Inflammatory macrophage treated with lipopolysaccharide for 1 hour (primary cell): ENCODE measurements around the gene THPO.

Experiments used
- DNase-seq, 2 donors: peaks; one replicate each; pipeline ENCODE4 v3.0.0-alpha.2; 2020 to 2022

The THPO gene

DNA sequence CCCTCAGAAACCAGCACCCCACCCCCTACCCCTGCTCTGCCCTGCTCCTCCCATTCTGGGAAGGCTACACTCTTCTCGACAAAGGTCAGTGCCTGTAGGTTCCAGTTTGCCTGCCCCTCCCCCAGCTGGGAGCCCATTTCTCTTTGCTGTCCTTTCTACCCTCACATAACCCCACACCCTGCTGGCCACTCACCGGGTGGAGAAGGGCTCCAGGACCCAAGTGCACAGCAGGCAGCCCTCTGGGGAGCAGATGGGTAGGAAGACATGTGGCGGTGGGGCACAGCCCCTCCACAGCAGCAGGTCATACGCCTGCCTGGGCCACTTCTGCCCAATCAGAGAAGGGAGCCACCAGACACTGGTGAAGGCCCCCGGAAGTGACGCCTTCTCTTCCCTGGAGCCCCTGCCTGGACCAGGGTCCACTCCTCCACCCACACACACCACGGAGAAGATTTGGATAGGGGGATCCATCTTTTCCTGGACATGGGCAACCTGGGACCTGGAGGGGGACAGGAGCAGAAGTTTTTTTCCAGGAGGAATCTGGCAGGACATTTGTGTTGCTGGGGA is at the start of gene THPO:
TSS of gene THPO (minus strand) at position 326 of the 564 bp plus-strand sequence. CDS start 1,948 bp downstream, outside the sequence.
- no peak for DNase-seq

DNA sequence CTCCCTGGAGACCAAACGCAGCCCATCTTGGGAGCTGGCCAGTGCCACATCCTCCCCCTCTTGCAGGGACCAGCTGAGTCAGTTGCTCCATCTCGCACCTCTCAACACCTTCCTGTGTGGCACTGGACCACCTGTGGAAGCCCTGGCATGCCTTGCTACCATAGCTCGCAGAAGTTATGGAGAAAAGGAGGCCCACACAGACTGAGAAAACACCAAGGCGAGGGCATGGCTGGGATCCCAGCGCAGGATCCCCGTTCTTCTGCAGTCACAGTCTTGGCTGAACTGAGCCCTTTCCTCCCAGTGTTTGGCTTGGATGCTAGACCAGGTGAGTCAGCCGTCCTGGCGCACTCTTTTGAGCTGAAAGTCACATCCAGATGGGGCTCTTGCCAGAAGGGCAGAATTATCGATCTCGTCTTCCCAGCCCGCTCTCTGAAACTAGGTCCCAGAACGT is 48.7 kb upstream of the THPO start:
- DNase-seq = no peak

DNA sequence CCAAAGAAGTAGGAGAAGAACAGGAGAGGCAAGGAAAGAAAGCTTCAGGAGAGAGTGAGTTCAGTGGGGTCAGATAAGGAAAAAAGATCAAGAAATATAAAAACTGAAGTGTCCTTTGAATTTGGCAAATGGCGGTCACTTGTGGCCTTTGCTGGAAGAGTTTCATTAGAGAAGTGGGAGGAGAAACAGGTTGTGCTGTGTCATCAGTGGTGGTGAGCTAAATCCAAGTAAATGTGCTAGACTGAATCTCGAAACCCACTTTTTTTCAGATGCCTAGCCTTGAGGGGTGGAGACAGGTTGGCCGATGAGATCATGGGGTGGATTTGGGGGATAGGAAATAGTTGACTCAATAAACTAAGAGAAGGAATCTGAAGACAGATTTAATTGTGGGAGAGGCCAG is 45.6 kb upstream of the THPO start:
- peak; percentile 20 to 23 for DNase-seq

DNA sequence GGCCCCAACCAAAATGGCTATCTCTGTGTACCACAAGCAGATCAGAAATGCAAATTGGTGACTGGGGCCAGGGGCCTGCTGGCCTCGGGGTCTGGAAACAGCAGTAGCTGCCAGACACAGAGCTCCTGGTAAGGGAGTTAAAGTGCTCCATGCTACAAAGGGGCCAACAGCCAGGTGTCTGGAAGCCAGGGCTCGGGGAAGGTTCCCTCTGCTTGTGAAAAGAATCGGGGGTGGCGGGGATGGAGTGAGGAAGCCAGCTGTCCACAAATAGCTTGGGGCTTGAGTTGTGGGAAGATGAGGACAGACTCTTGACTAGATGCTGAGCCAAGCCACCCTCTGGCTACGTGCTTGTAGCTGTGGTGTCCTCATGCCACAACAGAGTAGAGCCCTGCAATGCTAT is 41.2 kb upstream of the THPO start:
- DNase-seq = no peak

DNA sequence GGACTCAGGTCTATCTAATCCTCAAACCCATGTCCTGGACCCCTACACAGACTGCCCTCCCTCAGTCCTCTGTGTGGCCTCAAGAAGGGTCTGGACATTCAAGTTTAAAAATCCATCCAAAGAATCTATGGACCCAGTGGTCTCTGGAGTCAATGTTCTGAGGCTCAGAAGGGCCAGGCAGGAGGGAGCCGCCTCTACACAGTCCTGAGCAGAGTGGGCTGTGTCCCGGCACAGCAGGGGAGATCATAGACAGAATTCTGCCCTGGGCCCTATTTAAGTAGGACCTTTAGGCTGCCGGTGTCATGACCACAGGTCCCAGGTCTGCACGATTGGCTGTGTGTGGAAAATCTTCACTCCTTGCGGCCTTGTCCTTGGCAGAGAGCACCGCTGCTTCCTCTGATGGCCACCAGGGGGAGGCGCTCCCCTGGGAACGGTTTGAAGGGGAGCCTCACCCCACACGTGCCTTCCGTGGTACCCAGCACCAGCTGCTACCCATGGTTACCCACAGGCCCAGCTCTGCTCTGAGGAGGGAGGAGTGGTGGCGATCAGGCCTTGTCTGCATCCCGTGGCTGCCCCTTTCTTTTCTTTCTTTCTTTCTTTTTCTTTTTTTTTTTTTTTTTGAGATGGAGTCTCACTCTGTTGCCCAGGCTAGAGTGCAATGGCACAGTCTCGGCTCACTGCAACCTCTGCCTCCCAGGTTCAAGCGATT is 39.8 kb upstream of the THPO start:
- DNase-seq = peak; percentile 42 to 85

DNA sequence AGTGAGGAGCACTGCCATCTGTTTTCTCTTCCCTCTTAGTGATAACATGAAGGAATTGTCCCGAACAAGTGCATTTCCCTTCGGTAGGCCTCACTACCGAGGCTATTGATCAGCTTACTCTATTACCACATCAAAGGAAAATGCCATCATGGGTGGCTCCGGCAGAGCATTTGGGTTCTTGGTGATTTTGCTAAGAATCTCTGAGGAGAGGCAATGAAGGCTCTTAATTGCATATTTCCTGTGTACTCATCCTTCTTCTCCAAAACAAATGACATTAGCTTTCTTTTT is 37.1 kb upstream of the THPO start:
- DNase-seq = no peak

DNA sequence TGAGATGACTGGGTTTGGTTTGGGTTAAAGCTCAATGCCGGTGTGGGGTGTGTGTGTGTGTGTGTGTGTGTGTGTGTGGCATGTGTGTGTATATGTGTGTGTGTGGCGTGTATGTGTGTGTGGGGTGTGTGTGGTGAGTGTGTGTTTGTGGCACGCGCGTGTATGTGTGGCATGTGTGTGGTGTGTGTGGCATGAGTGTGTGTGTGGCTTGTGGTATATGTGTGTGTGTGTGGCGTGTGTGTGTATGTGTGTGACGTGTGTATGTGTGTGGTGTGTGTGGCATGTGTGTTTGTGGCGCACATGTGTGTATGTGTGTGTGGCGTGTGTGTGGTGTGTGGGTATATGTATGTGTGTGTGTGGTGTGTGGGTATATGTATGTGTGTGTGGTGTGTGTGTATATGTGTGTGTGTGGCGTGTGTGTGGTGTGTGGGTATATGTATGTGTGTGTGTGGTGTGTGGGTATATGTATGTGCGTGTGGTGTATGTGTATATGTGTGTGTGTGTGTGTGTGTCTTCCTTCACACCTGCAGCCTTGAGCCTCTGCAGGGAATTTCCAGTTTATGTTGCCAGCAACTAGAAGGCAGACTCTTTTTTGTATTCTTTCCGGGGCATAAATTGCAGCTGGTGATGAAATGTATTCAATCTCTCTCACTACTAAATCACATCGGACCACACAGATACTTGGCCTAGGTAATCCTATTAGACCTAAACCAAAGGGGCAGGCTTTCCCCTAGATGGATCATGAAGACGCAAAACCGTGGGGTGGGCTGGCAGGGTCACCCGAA is 36.6 kb upstream of the THPO start:
- no peak for DNase-seq

DNA sequence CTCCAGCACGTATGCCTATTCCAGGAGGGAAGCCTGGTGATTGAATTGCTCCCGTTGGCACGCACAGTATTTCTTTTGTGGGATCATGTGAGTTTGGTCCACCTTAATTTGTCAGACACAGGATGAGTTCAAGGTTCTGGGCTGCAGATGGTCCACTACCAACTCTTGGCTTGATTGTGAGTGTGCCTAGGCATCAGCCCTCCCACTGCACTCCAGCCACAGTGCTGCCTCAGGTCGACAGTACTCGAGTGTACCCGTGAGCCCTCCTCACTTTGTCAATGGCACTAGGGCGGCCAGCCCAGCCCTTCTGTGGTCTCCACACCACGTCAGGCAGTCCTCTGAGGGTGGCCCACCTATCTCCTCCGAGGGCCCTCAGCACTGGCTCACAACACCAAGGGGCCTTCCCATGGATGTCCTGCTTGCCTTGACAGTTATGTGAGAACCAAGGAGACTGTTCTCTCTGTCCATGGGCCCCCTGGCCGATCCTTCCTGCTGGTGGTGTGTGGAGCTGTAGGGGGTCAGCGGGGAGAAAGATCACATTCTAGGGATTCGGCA is 32.0 kb upstream of the THPO start:
- no peak for DNase-seq

DNA sequence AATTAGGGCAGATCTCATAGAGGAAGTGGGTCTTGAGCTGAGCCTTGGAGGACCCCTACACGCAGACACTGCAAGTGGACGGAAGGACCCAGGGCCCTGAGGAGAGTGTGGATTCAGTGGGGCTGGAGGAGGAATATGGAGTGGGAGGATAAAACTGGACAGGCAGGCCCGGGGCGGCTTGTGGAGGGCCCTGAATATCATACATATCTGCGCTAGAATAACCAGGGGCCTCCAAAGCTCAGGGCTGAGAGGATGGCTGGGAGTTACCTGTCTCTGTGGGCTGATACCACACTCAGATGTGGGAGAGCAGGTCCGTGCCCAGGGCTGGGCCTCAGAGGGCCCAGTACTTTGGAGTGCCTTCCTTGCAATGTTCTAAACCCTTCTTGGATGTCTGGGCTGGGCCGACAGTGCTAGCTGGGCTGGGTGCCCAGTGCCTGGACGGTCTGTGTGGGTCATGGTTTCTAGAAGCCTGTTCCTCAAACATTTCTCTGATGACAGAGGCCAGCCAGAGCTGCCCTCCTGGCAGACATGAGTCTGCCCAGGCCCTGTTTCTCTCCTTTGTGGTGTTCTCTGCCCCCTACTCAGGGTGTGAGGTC is 31.4 kb upstream of the THPO start:
- DNase-seq = no peak

DNA sequence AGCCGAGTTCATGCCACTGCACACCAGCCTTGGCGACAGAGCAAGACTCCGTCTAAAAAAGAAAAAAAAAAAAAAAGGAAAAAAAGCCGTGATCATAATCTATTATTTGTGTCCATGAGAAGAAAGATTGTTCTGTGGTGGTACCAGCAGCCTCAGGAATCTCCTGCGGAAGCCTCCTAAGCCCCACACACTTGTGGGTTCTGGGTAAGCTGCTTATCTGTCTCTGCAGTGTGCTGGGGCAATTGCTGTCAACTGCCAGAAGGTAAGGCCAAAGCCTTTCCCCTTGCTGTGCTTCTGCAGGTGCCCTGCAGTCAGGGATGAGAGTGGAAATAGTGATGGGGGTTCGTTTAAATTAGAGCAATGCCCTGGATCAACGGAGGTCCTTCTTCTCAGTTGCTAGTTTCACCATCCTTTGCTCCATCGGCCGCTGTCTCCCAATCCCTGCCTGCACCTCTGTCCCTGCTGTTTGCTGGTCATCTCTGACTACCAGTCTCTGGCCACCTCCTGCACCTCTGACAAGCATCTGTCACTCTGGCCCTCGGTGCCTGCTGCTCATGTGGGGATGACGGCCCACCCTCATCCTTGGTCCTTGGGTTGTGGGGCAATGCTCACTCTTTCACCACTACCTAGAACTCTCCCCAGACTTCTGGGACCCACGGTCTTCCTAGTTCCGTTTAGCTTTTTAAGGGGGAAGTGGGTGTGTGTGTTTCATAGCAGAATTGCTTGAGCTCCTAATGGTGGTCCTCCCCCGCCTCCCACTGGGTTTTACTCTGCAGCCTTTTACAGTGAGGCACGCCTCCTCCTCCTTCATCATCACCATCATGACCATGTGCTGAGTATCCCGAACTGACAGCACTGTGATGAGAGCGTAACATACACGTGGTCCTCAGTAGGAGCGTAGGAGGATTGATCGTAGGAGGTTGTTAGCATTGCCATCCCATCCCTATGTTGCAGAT is 27.3 kb upstream of the THPO start:
- peak; percentile 12 to 63 for DNase-seq

DNA sequence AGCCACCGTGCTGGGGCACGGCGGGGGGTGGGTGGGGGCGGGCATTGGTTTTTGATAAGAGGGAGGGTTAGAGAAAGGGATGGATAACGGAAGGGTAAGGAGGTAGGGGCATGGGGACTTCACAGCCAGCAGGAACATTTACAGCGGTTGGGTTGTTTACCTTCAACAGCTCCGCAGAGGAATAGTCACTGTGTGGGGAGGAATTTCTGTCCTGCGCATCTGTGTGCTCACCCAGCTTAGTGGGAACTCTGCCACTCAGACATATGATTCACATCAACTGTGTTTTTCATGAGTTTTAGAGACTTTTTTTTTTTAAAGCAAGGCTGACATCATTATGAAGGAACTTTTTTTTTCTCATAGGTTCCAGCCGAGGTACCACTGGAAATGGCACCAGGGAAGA is 21.4 kb upstream of the THPO start:
- no peak for DNase-seq

DNA sequence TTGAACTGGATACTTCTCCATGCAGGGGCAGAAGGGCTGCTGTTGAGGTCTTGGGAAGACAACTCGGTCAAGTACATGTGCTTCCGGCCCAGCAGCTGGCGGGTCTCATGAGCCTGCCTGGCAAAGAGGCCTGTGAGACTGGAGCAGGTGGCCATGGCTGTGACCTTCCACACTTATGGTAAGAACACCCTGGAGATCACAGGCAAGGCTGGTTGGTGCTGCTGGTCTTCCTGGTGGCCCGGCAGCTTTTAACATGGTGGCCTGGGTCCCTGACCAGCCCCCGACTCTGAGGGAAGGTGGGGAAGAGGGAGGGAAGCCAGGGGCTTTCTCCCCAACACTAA is 17.3 kb upstream of the THPO start:
- DNase-seq = no peak

DNA sequence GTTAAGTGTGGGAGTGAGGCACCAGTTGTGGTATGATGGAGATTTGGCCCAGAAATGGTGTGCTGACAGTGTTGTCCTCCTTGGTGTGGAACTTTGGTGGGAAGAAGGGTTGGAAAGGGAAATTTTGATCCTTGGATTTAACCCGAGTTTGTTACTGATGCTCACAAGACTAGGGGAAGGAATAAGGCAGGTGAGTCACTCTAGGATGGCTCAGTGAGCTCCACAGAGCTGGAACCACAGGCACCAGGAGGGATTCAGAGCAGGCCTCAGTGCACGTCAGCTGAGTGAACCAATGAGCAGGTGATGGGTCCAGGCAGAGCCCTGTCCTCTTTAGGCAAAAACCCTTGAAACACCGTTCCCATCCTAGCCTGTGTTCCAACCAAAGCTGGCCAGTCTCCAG is 13.3 kb upstream of the THPO start:
- DNase-seq = no peak

DNA sequence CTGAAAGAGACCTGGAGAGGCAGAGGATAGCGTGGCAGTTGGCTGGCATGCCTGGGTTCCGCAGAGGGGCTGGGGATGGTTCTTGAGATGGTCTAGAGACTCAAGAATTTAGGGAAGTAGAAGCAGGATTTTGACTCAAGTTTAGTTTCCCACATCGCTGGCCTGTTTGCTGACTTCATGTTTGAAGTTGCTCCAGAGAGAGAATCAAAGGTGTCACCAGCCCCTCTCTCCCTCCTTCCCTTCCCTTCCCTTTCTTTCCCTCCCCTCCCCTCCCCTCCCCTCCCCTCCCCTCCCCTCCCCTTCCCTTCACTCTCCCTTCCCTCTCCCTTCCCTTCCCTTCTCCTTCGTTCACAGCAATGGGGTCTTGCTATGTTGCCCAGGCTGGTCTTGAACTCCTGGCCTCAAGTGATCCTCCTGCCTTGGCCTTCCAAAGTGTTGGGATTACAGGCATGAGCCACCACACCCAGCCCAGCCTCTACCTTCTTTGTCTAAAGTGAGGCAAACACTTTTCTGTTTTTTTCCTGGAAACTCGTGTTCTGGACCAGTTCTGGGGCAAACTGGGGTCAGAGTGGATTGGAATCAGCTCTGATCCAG is 12.0 kb upstream of the THPO start:
- no peak for DNase-seq

DNA sequence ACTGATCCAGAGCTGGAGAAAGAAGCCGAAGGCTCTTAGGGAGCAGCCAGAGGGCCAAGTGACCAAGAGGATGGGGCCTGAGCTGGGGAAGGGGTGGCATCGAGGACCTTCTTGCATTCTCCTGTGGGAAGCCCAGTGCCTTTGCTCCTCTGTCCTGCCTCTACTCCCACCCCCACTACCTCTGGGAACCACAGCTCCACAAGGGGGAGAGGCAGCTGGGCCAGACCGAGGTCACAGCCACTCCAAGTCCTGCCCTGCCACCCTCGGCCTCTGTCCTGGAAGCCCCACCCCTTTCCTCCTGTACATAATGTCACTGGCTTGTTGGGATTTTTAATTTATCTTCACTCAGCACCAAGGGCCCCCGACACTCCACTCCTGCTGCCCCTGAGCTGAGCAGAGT is 11.4 kb upstream of the THPO start:
- DNase-seq = no peak

DNA sequence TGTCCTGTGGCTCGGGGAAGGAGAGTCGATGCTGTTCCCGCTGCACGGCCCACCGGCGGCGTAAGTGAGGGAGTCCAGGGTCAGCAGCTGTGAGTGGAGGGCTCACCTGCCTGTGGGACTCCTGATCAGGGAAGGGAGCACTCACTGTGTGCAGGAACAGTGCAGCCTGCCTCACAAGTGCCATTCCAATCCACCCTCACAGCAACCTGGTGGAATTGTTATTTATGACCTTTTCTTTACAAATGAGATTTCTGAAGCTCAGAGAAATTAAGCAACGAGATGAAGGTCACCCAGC is 10.9 kb upstream of the THPO start:
- DNase-seq = no peak

DNA sequence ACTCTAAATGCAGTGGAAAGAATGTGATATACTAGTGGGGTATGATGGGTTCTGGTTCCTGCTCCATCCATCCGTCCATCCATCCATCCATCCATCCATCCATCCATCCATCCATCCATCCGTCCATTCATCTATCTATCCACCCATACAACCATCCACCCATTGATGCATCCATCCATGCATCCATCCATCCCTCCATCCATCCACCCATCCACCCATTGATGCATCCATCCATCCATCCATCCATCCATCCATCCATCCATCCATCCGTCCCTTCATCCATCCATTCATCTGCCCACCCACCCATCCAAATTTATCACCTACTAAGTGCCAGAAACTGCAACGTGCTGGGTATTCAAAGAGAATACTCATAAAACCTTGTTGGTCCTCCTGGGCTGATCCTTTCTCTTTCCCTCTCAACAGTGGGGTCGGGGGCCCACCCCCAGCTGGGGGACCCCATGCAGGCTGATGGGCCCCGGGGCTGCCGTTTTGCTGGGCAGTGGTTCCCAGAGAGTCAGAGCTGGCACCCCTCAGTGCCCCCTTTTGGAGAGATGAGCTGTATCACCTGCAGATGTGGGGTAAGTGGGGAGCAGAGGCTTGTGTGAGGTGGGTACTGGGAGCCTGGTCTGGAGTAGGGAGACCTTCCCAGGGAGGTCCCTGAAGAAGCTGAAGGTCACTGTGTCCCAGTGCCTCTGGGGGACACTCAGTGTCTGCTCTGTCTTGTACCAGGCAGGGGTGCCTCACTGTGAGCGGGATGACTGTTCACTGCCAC is 10.3 kb upstream of the THPO start:
- DNase-seq = no peak

DNA sequence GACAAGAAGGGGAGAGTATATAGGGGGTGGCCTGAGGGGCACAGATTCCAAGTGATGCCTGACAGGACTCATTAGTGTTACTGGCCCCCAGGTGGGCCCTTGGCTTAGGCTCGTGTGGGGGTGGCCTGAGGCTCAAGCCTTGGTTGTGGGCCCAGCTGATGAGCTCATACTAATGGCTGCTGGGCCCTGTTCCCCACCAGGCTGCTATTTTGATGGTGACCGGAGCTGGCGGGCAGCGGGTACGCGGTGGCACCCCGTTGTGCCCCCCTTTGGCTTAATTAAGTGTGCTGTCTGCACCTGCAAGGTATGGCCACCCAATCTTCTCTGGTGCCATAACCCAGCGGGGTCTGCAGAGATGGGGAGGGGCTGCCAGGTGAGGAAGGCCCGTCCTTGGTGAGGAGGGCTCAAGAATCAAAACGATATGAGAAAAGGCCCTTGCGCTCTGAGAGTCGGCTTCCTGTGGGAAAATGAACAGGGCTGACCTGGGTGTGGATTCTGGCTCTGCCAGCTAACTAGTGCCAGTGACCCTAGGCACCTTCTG is 9.2 kb upstream of the THPO start:
- DNase-seq = no peak

DNA sequence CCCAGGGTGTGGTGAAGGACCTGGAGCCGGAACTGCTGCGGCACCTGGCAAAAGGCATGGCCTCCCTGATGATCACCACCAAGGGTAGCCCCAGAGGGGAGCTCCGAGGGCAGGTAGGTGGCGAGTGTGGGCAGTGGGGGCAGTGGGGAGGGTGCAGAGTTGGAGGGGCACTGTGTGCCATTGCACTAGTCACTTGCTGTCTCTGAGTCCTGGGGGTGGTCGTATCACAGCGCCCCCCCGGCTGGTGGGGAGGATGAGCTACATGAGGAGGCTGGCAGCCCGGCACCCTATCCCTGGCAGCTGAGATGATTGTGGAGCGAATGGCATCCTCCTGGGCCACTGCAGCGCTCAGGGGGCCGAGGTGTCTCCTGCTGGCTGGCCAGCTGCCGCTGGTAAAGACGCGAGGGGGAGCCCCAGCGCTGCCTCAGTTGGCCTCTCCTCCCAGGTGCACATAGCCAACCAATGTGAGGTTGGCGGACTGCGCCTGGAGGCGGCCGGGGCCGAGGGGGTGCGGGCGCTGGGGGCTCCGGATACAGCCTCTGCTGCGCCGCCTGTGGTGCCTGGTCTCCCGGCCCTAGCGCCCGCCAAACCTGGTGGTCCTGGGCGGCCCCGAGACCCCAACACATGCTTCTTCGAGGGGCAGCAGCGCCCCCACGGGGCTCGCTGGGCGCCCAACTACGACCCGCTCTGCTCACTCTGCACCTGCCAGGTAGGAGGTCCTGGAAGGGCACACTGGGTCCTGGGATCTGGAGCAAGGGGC is 8.2 kb upstream of the THPO start:
- no peak for DNase-seq

DNA sequence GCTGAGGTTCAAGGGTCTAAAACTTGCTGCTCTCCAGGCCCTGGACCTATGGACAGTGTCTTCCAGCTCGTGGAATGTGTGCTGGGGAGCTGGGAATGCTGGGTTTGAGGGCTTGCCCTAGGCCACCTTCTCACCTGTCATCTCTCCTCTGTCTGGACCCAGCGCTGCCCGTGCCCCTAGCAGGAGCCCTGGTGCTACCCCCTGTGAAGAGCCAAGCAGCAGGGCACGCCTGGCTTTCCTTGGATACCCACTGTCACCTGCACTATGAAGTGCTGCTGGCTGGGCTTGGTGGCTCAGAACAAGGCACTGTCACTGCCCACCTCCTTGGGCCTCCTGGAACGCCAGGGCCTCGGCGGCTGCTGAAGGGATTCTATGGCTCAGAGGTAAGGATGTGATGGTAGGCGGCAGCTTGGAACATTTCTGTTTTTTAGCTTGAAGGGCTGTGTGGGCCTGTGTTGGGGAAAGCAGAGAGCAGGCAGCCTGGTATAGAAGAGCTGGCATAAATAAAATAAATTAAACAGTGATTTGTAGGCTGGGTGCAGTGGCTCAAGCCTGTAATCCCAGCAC is 6.9 kb upstream of the THPO start:
- no peak for DNase-seq
